Measurements from ENCODE around the gene LYRM2. TPM values are rescaled to one million over a fixed set of nuclear protein-coding genes. Genes with fewer than 3 reads are reported as not detected.

Gene LYRM2
- total and polyA plus RNA-seq, 2 of the 8 experiments (the other 6 are each of a cell fraction or from before 2014, with no cell fraction given), result 7.3 to 25.7 TPM

DNA sequence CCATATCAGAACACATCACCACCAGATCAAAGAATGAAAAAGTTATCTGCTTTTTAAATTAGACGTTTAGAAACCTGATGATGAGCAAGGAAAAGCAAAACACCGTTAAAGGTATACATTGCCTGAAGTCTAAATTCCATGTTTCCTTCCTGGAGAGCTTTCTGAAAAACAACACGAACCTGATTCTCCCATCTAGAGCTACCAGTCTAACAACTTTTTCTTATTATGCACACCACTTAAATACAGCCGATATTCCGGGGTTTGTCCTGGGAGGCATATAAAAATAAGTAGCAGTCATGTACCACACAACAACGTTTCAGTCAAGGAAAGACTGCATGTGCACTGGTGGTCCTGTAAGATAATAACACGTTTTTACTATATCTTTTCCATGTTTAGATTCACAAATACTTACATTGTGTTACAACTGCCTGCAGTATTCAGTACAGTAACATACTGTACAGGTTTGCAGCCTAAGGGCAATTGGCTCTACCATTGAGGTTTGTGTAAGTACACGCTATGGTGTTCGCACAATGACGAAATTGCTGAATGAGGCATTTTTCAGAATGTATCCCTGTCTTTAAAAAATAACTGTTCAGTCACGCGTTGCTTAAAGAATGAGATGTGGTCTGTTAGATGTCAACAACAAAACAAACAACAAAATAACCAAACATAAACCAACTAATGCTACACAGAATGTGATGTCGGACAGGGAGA is 19.1 kb upstream of the LYRM2 start:
- no peak overlapping the region for H2BK120ac ChIP-seq (replicated peaks; ENCODE audit: low read depth, low read length)
- DNase-seq (ENCODE audit: low read depth in 1 of 2, low spot score in 2 of 2) (no peak), FAIRE-seq (no peak)
- no peak overlapping the region for H3K56ac ChIP-seq (replicated peaks; ENCODE audit: insufficient read length, low read depth, low read length)
- no peak for TF ChIP-seq JUND (IDR thresholded peaks at IDR 0.05; ENCODE audit: low read length)
- TF ChIP-seq GABPA (IDR thresholded peaks at IDR 0.05; ENCODE audit: borderline replicate concordance, insufficient read depth, low read length), result no peak
- TF ChIP-seq SIN3A (conservative IDR thresholded peaks at IDR 0.05 in 1 of 2, IDR thresholded peaks at IDR 0.05 in 1 of 2; ENCODE audit: low read depth in 1 of 2, low read length in 2 of 2), result no peak
- no peak for TF ChIP-seq NRF1 (IDR thresholded peaks at IDR 0.05; ENCODE audit: low read depth, low read length)
- no peak for TF ChIP-seq TEAD4 (IDR thresholded peaks at IDR 0.05; ENCODE audit: low read depth, low read length)
- TF ChIP-seq HDAC6 (IDR thresholded peaks at IDR 0.05; ENCODE audit: low read depth, low read length), result no peak
- TF ChIP-seq, protein P1, sequence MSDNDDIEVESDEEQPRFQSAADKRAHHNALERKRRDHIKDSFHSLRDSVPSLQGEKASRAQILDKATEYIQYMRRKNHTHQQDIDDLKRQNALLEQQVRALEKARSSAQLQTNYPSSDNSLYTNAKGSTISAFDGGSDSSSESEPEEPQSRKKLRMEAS (IDR thresholded peaks at IDR 0.05), result no peak
- no peak overlapping the region for H3K18ac ChIP-seq (ENCODE audit: extremely low read depth, low read length)
- 93% methylated on average over 13 of the region's 13 CpGs; no CpG with 5 or more reads in 1 of the 2 experiments for WGBS, 2 experiments (ENCODE audit: extremely low coverage in 1 of 2, insufficient coverage in 1 of 2, insufficient read length in 1 of 2, insufficient replicate concordance in 2 of 2, low coverage in 1 of 2, low lambda C conversion rate in 2 of 2, missing lambda C conversion rate in 1 of 2)
- no peak overlapping the region for H2BK15ac ChIP-seq (ENCODE audit: low read length)
- H2AFZ ChIP-seq (ENCODE audit: low read length), result no peak overlapping the region
- H3K9me3 ChIP-seq (ENCODE audit: insufficient read depth in 2 of 2, low read depth in 1 of 2, low read length in 1 of 2), result no peaks in the 10 kb centered on the region
- H3K4me1 ChIP-seq (replicated peaks in 1 of 4; ENCODE audit: control insufficient read depth in 3 of 4, insufficient read depth in 4 of 4, low read length in 3 of 4), result no peaks in the 10 kb centered on the region
- H3K27ac ChIP-seq (ENCODE audit: low read depth, low read length), result no peak overlapping the region
- H3K14ac ChIP-seq (ENCODE audit: insufficient read length), result no peak overlapping the region
- CTCF ChIA-PET (ENCODE audit: partially characterized antibody), result no interaction called here
- no peak overlapping the region for H3K23ac ChIP-seq (ENCODE audit: insufficient read length)
- no peak overlapping the region for H3K9ac ChIP-seq (replicated peaks in 1 of 4; ENCODE audit: extremely low read depth in 1 of 4, low read depth in 3 of 4, low read length in 3 of 4)
- H4K5ac ChIP-seq (ENCODE audit: insufficient read length, low read depth, low read length), result no peak overlapping the region
- no peak overlapping the region for H4K91ac ChIP-seq (replicated peaks; ENCODE audit: insufficient read length, low read length)
- no peak overlapping the region for H2BK12ac ChIP-seq (ENCODE audit: low read depth, low read length)
- H3K4me3 ChIP-seq (ENCODE audit: extremely low read depth in 1 of 4, insufficient read depth in 2 of 4, low read depth in 3 of 4, low read length in 4 of 4), result no peak overlapping the region
- no peak overlapping the region for H4K8ac ChIP-seq (ENCODE audit: extremely low read depth, insufficient read depth, low read length)
- no peaks in the 10 kb centered on the region for H3K79me2 ChIP-seq (ENCODE audit: control insufficient read depth in 1 of 2, insufficient read depth in 2 of 2, low read length in 2 of 2)
- no peaks in the 10 kb centered on the region for H4K20me1 ChIP-seq (replicated peaks in 1 of 2; ENCODE audit: control insufficient read depth in 1 of 2, insufficient read depth in 2 of 2, low read length in 2 of 2)
- no peaks in the 10 kb centered on the region for H3K27me3 ChIP-seq (replicated peaks in 1 of 4; ENCODE audit: control insufficient read depth in 3 of 4, extremely low read depth in 1 of 4, insufficient read depth in 3 of 4, low read length in 3 of 4)
- H3K79me1 ChIP-seq (ENCODE audit: low read depth, low read length), result no peaks in the 10 kb centered on the region
- POLR2A ChIA-PET (ENCODE audit: partially characterized antibody), result interaction anchor here (0.6 to 2.0 kb wide), 2 partner anchors 17 to 19 kb away, joined by 4 to 5 read pairs; partner anchors contain the start of gene LYRM2
- H3K36me3 ChIP-seq (ENCODE audit: control insufficient read depth in 2 of 4, insufficient read depth in 4 of 4, low read length in 3 of 4), result peaks cover 46 to 91% (median 86%) of the 10 kb centered on the region in 4 experiments
- H2BK20ac ChIP-seq (ENCODE audit: low read length), result no peak overlapping the region
- H3K4ac ChIP-seq (replicated peaks; ENCODE audit: insufficient read length, low read depth, low read length), result no peak overlapping the region
- no peak overlapping the region for H2BK5ac ChIP-seq (ENCODE audit: low read depth, low read length)
- no peak overlapping the region for H2AK5ac ChIP-seq (ENCODE audit: low read depth, low read length)
- H3K23me2 ChIP-seq (ENCODE audit: low read depth, low read length), result no peaks in the 10 kb centered on the region
- no peak overlapping the region for H3K4me2 ChIP-seq (ENCODE audit: insufficient read depth in 1 of 2, low read depth in 2 of 2, low read length in 2 of 2)
